Heart left ventricle (tissue), 16 donors: ENCODE measurements around the gene PAPOLB. TPM values are rescaled to one million over a fixed set of nuclear protein-coding genes. Genes with fewer than 3 reads are reported as not detected.

Experiments
- ATAC-seq, 4 donors: fragments of 200-7000 bp; cut with Tn5 transposase; one replicate each; pipeline ENCODE4 v1.9.1; 2020 to 2022; ENCODE audit warnings: moderate library complexity in 4 of 4, mild to moderate bottlenecking in 3 of 4, moderate number of reproducible peaks in 1 of 4
- DNase-seq, 5 donors: peaks; one replicate each; pipeline ENCODE4 v3.0.0-alpha.2; 2020
- H3K27ac ChIP-seq, 12 donors: fragments of 200-600 bp; sonication (generic) in 4 of 12; one replicate each; pipeline versions ENCODE4 v1.5.0 to v1.8.0; 2016 to 2022; ENCODE audit warnings: mild to moderate bottlenecking in 2 of 12
- H3K27me3 ChIP-seq, 9 donors: fragments of 200-600 bp; sonication (generic) in 2 of 9; one replicate each; pipeline versions ENCODE4 v1.5.1 to v1.8.0; 2016 to 2022; ENCODE audit warnings: mild to moderate bottlenecking in 3 of 9
- H3K36me3 ChIP-seq, 9 donors: fragments of 200-600 bp; sonication (generic) in 2 of 9; one replicate each; pipeline versions ENCODE4 v1.5.0 to v1.8.0; 2018 to 2022; ENCODE audit warnings: mild to moderate bottlenecking in 2 of 9
- H3K4me1 ChIP-seq, 12 donors: fragments of 200-600 bp; sonication (generic) in 4 of 12; one replicate each; pipeline versions ENCODE4 v1.5.0 to v1.8.0; 2016 to 2022; ENCODE audit warnings: mild to moderate bottlenecking in 3 of 12
- H3K4me3 ChIP-seq, 12 donors: fragments of 200-600 bp; sonication (generic) in 4 of 12; one replicate each; pipeline versions ENCODE4 v1.5.0 to v1.8.0; 2017 to 2022; ENCODE audit warnings: mild to moderate bottlenecking in 9 of 12, moderate library complexity in 4 of 12
- H3K9me3 ChIP-seq, 12 donors: fragments of 200-600 bp; sonication (generic) in 4 of 12; one replicate each; pipeline versions ENCODE4 v1.5.0 to v1.8.0; 2016 to 2022; ENCODE audit warnings: mild to moderate bottlenecking in 1 of 12
- CTCF ChIP-seq, 12 donors: fragments of 200-600 bp; sonication (generic) in 4 of 12; IDR thresholded peaks; one replicate each; pipeline versions ENCODE4 v1.5.0 to v1.8.0; 2018 to 2022; ENCODE audit warnings: antibody characterized with exemption in 12 of 12, mild to moderate bottlenecking in 5 of 12
- POLR2A ChIP-seq, 2 donors: fragments of 450-650 bp; IDR thresholded peaks; one replicate each; pipeline ENCODE4 v1.6.1; 2017; ENCODE audit warnings: antibody characterized with exemption in 2 of 2, mild to moderate bottlenecking in 2 of 2, moderate library complexity in 2 of 2
- WGBS, 4 donors: extraction: QIAGEN DNeasy Blood & Tissue Kit in 2 of 4; methylation state at CpG; one replicate each; pipeline versions ENCODE4 v1.1.5 to v1.1.7; 2013 to 2018; 5-methylcytosine and 5-hydroxymethylcytosine counted together
- intact Hi-C, 10 donors: fragments of 100-400 bp; cut with DNase I; formaldehyde crosslinking; loops; one replicate each; pipeline versions ENCODE4 v1.11.1 to v1.14.2; 2022
- polyA plus RNA-seq, 2 donors: library from polyadenylated mRNA; stranded (reverse); fragments of 200-250 nt; gene quantifications; one replicate each; pipeline ENCODE4 v1.2.3, GENCODE V29; 2013
- total RNA-seq, 9 donors: library from RNA; depleted of rRNA in 2 of 9; stranded (reverse); fragments of >200 nt in 2 of 9; fragmentation: NEBNext Ultra II Directional in 3 of 9; extraction: Animal tissue kit (Norgen Biotek cat#: 25700) in 3 of 9; gene quantifications; one replicate each; pipeline versions ENCODE4 v1.1.0 to v1.2.4, GENCODE V29; 2016 to 2023
- donor health status: ischemic (EF 13 %, LVEDD 7.1; RV severe dilation, severe dysfunction).
- donor health status: healthy with polysubstance abuse.
- donor health status: DM: no; HTN: yes; CAD: no.
- donor health status: DM: no; HTN: no; CAD: no.
- donor health status: ischemic (EF 25% LVEDD 6.9; RV normal size, moderate dysfunction).
- donor health status: ischemic (EF 25% LVEDD 5.7; RV mildly dilated, moderate dysfunction).
- donor health status: healthy.
- donor health status: DM: yes; HTN: yes; CAD: no.
- donor health status: ischemic (EF 35%, LVEDD 5.7; RV mildly dilated, moderate dysfunction).
- donor health status: nonischemic (EF 11% LVEDD 7.7; RV severe dilation, severe dysfunction).
- donor health status: DM: yes; HTN: yes; CAD: no.
- donor health status: PGD.
- donor health status: ischemic (EF 29% LVEDD 5.4; RV normal size, mild dysfunction).
- donor health status: nonischemic (EF 23%, LVEDD 6.1; RV moderate dilation, normal function).

Gene PAPOLB
- total and polyA plus RNA-seq, 11 donors, result 0.03 to 0.38 (median 0.09) TPM; not detected in 5

GRCh38 chr7:4868493-4868892 lies 6.7 kb upstream of the PAPOLB start:
- peaks cover 0 to 9% (median 0%) of the 10 kb centered on the region in 9 donors for H3K27me3 ChIP-seq
- H3K4me1 ChIP-seq, result peaks cover 0 to 14% (median 0%) of the 10 kb centered on the region in 12 donors
- intact Hi-C loops, result no loop called here
- no peak for TF ChIP-seq POLR2A (IDR thresholded peaks at IDR 0.05)
- TF ChIP-seq CTCF (IDR thresholded peaks at IDR 0.05), result no peak
- no peak overlapping the region for H3K27ac ChIP-seq
- no peak for DNase-seq
- H3K4me3 ChIP-seq, result no peak overlapping the region
- ATAC-seq, result no peak
- WGBS, 4 donors, result 91 to 97% (median 93%) methylated on average over 5 of the region's 5 CpGs
- H3K36me3 ChIP-seq, result peaks cover 0 to 4% (median 0%) of the 10 kb centered on the region in 9 donors
- H3K9me3 ChIP-seq, result peaks cover 0 to 16% (median 0%) of the 10 kb centered on the region in 12 donors

GRCh38 chr7:4866528-4867496 lies 5.0 kb upstream of the PAPOLB start:
- Histone ChIP-seq H3K36me3 (peaks cover 0 to 4% (median 0%) of the 10 kb centered on the region in 9 donors), H3K4me3 (no peak overlapping the region), H3K9me3 (peaks cover 0 to 19% (median 0%) of the 10 kb centered on the region in 12 donors), H3K4me1 (peaks cover 0 to 6% (median 0%) of the 10 kb centered on the region in 12 donors), H3K27ac (no peak overlapping the region), H3K27me3 (peaks cover 0 to 9% (median 0%) of the 10 kb centered on the region in 9 donors)
- WGBS, 4 donors, result 71 to 90% (median 82%) methylated on average over 9 of the region's 9 CpGs
- DNase-seq, result no peak
- ATAC-seq, result no peak
- TF ChIP-seq POLR2A (IDR thresholded peaks at IDR 0.05), result no peak
- no peak for TF ChIP-seq CTCF (IDR thresholded peaks at IDR 0.05)
- intact Hi-C loops, result no loop called here

GRCh38 chr7:4862156-4862555 lies 326 bp upstream of the PAPOLB start:
- DNase-seq, result no peak
- intact Hi-C loops, result no loop called here
- no peak for ATAC-seq
- TF ChIP-seq CTCF (IDR thresholded peaks at IDR 0.05), result no peak
- TF ChIP-seq POLR2A (IDR thresholded peaks at IDR 0.05), result no peak
- Histone ChIP-seq H3K27me3 (peaks cover 0 to 5% (median 0%) of the 10 kb centered on the region in 9 donors), H3K4me1 (peaks cover 0 to 8% (median 0%) of the 10 kb centered on the region in 12 donors), H3K27ac (peak overlapping the region in 2 of 12 donors; percentile 41 to 55), H3K9me3 (peaks cover 0 to 4% (median 0%) of the 10 kb centered on the region in 12 donors), H3K4me3 (peak overlapping the region in 11 of 12 donors; percentile 18 to 52 (median 43)), H3K36me3 (no peaks in the 10 kb centered on the region)
- 87 to 91% (median 88%) methylated on average over 14 of the region's 14 CpGs for WGBS, 4 donors

- no peak for DNase-seq
- H3K27me3 ChIP-seq, result peaks cover 0 to 5% (median 0%) of the 10 kb centered on the region in 9 donors
- TF ChIP-seq POLR2A (IDR thresholded peaks at IDR 0.05) (no peak), CTCF (IDR thresholded peaks at IDR 0.05) (no peak)
- H3K4me1 ChIP-seq, result peaks cover 0 to 8% (median 0%) of the 10 kb centered on the region in 12 donors
- peaks cover 0 to 4% (median 0%) of the 10 kb centered on the region in 12 donors for H3K9me3 ChIP-seq
- WGBS, 4 donors, result 86 to 89% (median 87%) methylated on average over 11 of the region's 11 CpGs
- peak overlapping the region in 11 of 12 donors; percentile 18 to 52 (median 43) for H3K4me3 ChIP-seq
- H3K36me3 ChIP-seq, result no peaks in the 10 kb centered on the region
- peak overlapping the region in 2 of 12 donors; percentile 17 to 55 for H3K27ac ChIP-seq
- no peak for ATAC-seq
- intact Hi-C loops, result no loop called here
Observed at GRCh38 chr7:4861227-4861626, 603 bp downstream of the PAPOLB start.
